Lower lobe of right lung (tissue), 2 donors: Measurements from ENCODE around the gene RREB1. TPM values are rescaled to one million over a fixed set of nuclear protein-coding genes. Genes with fewer than 3 reads are reported as not detected.

Experiments used
- ATAC-seq, 2 donors: fragments of 200-7000 bp; cut with Tn5 transposase; one replicate each; pipeline ENCODE4 v1.9.1; 2020 to 2022; ENCODE audit warnings: mild to moderate bottlenecking in 2 of 2, moderate library complexity in 2 of 2
- DNase-seq: peaks from one replicate; pipeline ENCODE4 v3.0.0-alpha.2; 2020
- H3K27ac ChIP-seq: fragments of 200-600 bp; one replicate; pipeline ENCODE4 v1.8.0; 2022
- H3K27me3 ChIP-seq: fragments of 200-600 bp; one replicate; pipeline ENCODE4 v1.8.0; 2022; ENCODE audit warnings: low read depth
- H3K36me3 ChIP-seq: fragments of 200-600 bp; one replicate; pipeline ENCODE4 v1.8.0; 2022; ENCODE audit warnings: mild to moderate bottlenecking
- H3K4me1 ChIP-seq: fragments of 200-600 bp; one replicate; pipeline ENCODE4 v1.8.0; 2022
- H3K4me3 ChIP-seq: fragments of 200-600 bp; one replicate; pipeline ENCODE4 v1.8.0; 2022; ENCODE audit warnings: mild to moderate bottlenecking
- H3K9me3 ChIP-seq: fragments of 200-600 bp; one replicate; pipeline ENCODE4 v1.8.0; 2022
- intact Hi-C: fragments of 100-400 bp; cut with DNase I; formaldehyde crosslinking; loops from one replicate; pipeline ENCODE4 v1.11.0; 2022
- total RNA-seq: library from RNA; stranded (reverse); fragmentation: NEBNext Ultra II Directional; extraction: Animal tissue kit (Norgen Biotek cat#: 25700); gene quantifications from one replicate; pipeline ENCODE4 v1.2.1, GENCODE V29; 2021
- TF ChIP-seq, protein P1 (sequence below): fragments of 200-600 bp; IDR thresholded peaks from one replicate; pipeline ENCODE4 v1.8.0; 2022; ENCODE audit warnings: antibody characterized with exemption, mild to moderate bottlenecking
- donor health status: DM: no; HTN: yes; CAD: no; lungs with severe emphysema.

The RREB1 gene
- total RNA-seq, 1 donor from 2014 or later = 62.8 TPM

- DNase-seq (no peak), ATAC-seq (no peak)
- Histone ChIP-seq H3K27me3 (no peaks in the 10 kb centered on the region), H3K36me3 (no peaks in the 10 kb centered on the region), H3K9me3 (no peaks in the 10 kb centered on the region), H3K4me1 (peaks cover 80% of the 10 kb centered on the region), H3K4me3 (no peak overlapping the region), H3K27ac (no peak overlapping the region)
- TF ChIP-seq, protein P1, sequence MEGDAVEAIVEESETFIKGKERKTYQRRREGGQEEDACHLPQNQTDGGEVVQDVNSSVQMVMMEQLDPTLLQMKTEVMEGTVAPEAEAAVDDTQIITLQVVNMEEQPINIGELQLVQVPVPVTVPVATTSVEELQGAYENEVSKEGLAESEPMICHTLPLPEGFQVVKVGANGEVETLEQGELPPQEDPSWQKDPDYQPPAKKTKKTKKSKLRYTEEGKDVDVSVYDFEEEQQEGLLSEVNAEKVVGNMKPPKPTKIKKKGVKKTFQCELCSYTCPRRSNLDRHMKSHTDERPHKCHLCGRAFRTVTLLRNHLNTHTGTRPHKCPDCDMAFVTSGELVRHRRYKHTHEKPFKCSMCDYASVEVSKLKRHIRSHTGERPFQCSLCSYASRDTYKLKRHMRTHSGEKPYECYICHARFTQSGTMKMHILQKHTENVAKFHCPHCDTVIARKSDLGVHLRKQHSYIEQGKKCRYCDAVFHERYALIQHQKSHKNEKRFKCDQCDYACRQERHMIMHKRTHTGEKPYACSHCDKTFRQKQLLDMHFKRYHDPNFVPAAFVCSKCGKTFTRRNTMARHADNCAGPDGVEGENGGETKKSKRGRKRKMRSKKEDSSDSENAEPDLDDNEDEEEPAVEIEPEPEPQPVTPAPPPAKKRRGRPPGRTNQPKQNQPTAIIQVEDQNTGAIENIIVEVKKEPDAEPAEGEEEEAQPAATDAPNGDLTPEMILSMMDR = no peak
- intact Hi-C loops = no loop called here
These were observed 42.8 kb downstream of the RREB1 start for GRCh38 chr6:7150381-7151064.

- DNase-seq = no peak
- Histone ChIP-seq H3K27ac (peak overlapping the region; percentile 33), H3K36me3 (no peaks in the 10 kb centered on the region), H3K27me3 (no peaks in the 10 kb centered on the region), H3K9me3 (no peaks in the 10 kb centered on the region), H3K4me1 (peaks cover 80% of the 10 kb centered on the region), H3K4me3 (no peak overlapping the region)
- TF ChIP-seq, protein P1 = no peak
- no peak for ATAC-seq
- intact Hi-C loops = no loop called here
These were observed 43.6 kb downstream of the RREB1 start for GRCh38 chr6:7151381-7151780.

DNA sequence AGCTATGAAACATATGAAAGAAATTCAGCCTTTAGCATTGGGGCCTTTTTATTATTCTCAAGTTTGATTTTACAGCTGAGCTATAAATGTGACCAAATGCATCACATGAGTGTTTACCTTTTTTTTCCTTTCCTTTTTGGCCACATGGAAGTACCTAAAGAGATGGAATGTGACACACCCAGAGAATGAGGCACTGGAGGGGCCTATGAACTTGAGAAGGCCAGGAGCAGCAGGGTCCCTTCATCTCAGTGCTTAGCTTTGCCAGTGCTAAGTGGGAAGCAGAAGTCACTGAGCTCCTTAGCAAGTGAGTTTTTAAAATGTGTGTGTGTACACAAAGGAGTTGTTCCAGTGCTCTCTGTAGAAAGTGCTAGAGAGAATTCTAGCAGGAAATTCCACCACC is 44.7 kb downstream of the RREB1 start:
- DNase-seq (no peak), ATAC-seq (peak; percentile 39 to 67)
- no peak overlapping the region for H3K4me3 ChIP-seq
- no peaks in the 10 kb centered on the region for H3K9me3 ChIP-seq
- intact Hi-C loops = no loop called here
- peak overlapping the region; percentile 33 for H3K27ac ChIP-seq
- H3K4me1 ChIP-seq = peaks cover 80% of the 10 kb centered on the region
- TF ChIP-seq, protein P1 = no peak
- H3K27me3 ChIP-seq = no peaks in the 10 kb centered on the region
- H3K36me3 ChIP-seq = no peaks in the 10 kb centered on the region

DNA sequence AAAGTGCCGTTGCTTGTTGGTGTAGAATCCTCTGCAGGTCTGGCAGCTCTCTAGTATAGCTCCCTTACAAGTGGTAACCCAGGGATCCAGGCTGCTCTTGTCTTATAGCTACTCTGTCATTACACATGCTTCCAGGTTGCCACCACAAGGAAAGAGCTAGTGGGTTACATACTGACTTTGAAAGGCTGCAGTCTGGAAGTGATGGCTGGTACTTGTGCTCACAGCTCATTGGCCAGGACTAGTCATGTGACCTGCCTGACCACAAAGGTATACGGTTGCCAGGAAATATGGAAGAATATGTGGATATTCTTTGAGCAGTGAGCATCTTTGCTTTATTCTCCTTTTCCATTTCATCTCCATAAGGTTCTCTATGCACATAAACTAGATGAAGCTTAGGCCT is 46.0 kb downstream of the RREB1 start:
- intact Hi-C loops = no loop called here
- ATAC-seq = no peak

GRCh38 chr6:7154341-7155139 is 46.8 kb downstream of the RREB1 start:
- Histone ChIP-seq H3K4me1 (peaks cover 85% of the 10 kb centered on the region), H3K4me3 (no peak overlapping the region), H3K27me3 (no peaks in the 10 kb centered on the region), H3K27ac (peak overlapping the region; percentile 70), H3K36me3 (no peaks in the 10 kb centered on the region), H3K9me3 (no peaks in the 10 kb centered on the region)
- DNase-seq = no peak
- peak; percentile 23 to 65 for ATAC-seq
- TF ChIP-seq, protein P1 = no peak
- intact Hi-C loops = no loop called here

More for the DNA sequence above, 46.0 kb downstream of the RREB1 start:
- Histone ChIP-seq H3K36me3 (no peaks in the 10 kb centered on the region), H3K9me3 (no peaks in the 10 kb centered on the region), H3K27me3 (no peaks in the 10 kb centered on the region), H3K4me1 (peaks cover 85% of the 10 kb centered on the region), H3K27ac (peak overlapping the region; percentile 70), H3K4me3 (no peak overlapping the region)
- no peak for DNase-seq
- TF ChIP-seq, protein P1 = no peak
